Caco-2 (cell line): ENCODE data around the gene NOS1AP. TPM values are rescaled to one million over a fixed set of nuclear protein-coding genes. Genes with fewer than 3 reads are reported as not detected.

ENCODE experiments used
- BruUV-seq: library from RNA; stranded (reverse); fragments of 400-500 nt; replicated peaks from 2 replicates; lab custom pipeline; 2021; lab: Mats Ljungman, UMichigan
- CTCF ChIA-PET: fragments of 300-600 bp; sonication (Branson Sonifier 250); formaldehyde crosslinking; loops from one replicate; lab custom pipeline; 2022; ENCODE audit warnings: antibody characterized with exemption; lab: Charles Lee
- POLR2A ChIA-PET: fragments of 300-600 bp; sonication (Branson Sonifier 250); formaldehyde crosslinking; loops from one replicate; lab custom pipeline; 2022; ENCODE audit warnings: antibody characterized with exemption; lab: Charles Lee
- DNase-seq, 2 experiments: peaks; one replicate each; pipeline versions ENCODE4 v3.0.0 to v3.0.0-alpha.2; 2020 to 2022
- H3K27me3 ChIP-seq: replicated peaks from 2 replicates; pipeline ENCODE4 v1.6.0; 2011; ENCODE audit warnings: low read length; ENCODE audit not compliant: control insufficient read depth, insufficient read depth
- H3K36me3 ChIP-seq: 2 replicates; pipeline ENCODE4 v1.5.1; 2011; ENCODE audit warnings: low read length; ENCODE audit not compliant: control insufficient read depth, insufficient read depth
- H3K4me1 ChIP-seq: fragments of 250-450 bp; sonication (Bioruptor Pico); 2 replicates; pipeline ENCODE4 v1.5.1; 2020; ENCODE audit warnings: mild to moderate bottlenecking
- H3K4me3 ChIP-seq: 2 replicates; pipeline ENCODE4 v1.5.1; 2011; ENCODE audit warnings: low read depth, mild to moderate bottlenecking, control low read depth, low read length
- H3K9me3 ChIP-seq: fragments of 250-450 bp; sonication (Bioruptor Pico); 2 replicates; pipeline ENCODE4 v1.5.1; 2020; ENCODE audit warnings: mild to moderate bottlenecking, moderate library complexity
- H3K27ac Mint-ChIP-seq: one replicate; pipeline ENCODE4 v1.8.0; 2022; ENCODE audit warnings: mixed read lengths; ENCODE audit not compliant: unreplicated experiment
- H3K27me3 Mint-ChIP-seq: one replicate; pipeline ENCODE4 v1.8.0; 2022; ENCODE audit warnings: mixed read lengths; ENCODE audit not compliant: insufficient read depth, unreplicated experiment
- H3K36me3 Mint-ChIP-seq: one replicate; pipeline ENCODE4 v1.8.0; 2022; ENCODE audit warnings: mild to moderate bottlenecking, mixed read lengths; ENCODE audit not compliant: insufficient read depth, unreplicated experiment
- H3K4me1 Mint-ChIP-seq: one replicate; pipeline ENCODE4 v1.8.0; 2022; ENCODE audit warnings: low read depth, mixed read lengths; ENCODE audit not compliant: unreplicated experiment
- H3K4me3 Mint-ChIP-seq: one replicate; pipeline ENCODE4 v1.8.0; 2022; ENCODE audit warnings: mild to moderate bottlenecking, moderate library complexity, mixed read lengths; ENCODE audit not compliant: unreplicated experiment
- H3K9me3 Mint-ChIP-seq: one replicate; pipeline ENCODE4 v1.8.0; 2022; ENCODE audit warnings: mixed read lengths; ENCODE audit not compliant: unreplicated experiment
- CTCF ChIP-seq, 2 experiments: fragments of 200-600 bp in 1 of 2; IDR thresholded peaks; 1 replicate in 1 of 2; 2 replicates in 1 of 2; pipeline versions ENCODE4 v1.5.1 to v1.8.0; 2011 to 2022; ENCODE audit warnings: antibody characterized with exemption in 1 of 2, control low read depth in 1 of 2, inconsistent platforms in 1 of 2, low read depth in 1 of 2, low read length in 1 of 2, mild to moderate bottlenecking in 1 of 2, moderate library complexity in 1 of 2; ENCODE audit not compliant: insufficient read depth in 1 of 2, severe bottlenecking in 1 of 2, unreplicated experiment in 1 of 2
- intact Hi-C: fragments of 100-400 bp; cut with micrococcal nuclease; formaldehyde crosslinking; loops from one replicate; pipeline ENCODE4 v1.10.0; 2022; ENCODE audit not compliant: unreplicated experiment
- total RNA-seq: library from RNA; stranded (reverse); gene quantifications from 2 replicates; pipeline ENCODE4 v1.2.3, GENCODE V29; 2022

The NOS1AP gene
- total RNA-seq, 1 experiment from 2014 or later, result 5.5 TPM

- no peaks in the 10 kb centered on the region for H3K27me3 Mint-ChIP-seq
- TF ChIP-seq CTCF (IDR thresholded peaks at IDR 0.05; ENCODE audit: insufficient read depth in 1 of 2, low read depth in 1 of 2, low read length in 1 of 2, severe bottlenecking in 1 of 2, unreplicated experiment in 1 of 2), result no peak
- BruUV-seq, result no TSS peak
- no peak overlapping the region for H3K4me3 Mint-ChIP-seq
- CTCF ChIA-PET, result no interaction called here
- no peaks in the 10 kb centered on the region for H3K4me1 Mint-ChIP-seq
- no peaks in the 10 kb centered on the region for H3K4me1 ChIP-seq
- no peaks in the 10 kb centered on the region for H3K36me3 ChIP-seq
- H3K36me3 Mint-ChIP-seq, result peaks cover 10% of the 10 kb centered on the region
- intact Hi-C loops, result no loop called here
- POLR2A ChIA-PET, result no interaction called here
- H3K9me3 ChIP-seq, result no peaks in the 10 kb centered on the region
- H3K9me3 Mint-ChIP-seq, result no peaks in the 10 kb centered on the region
- DNase-seq, result no peak
- H3K27ac Mint-ChIP-seq, result no peak overlapping the region
- H3K27me3 ChIP-seq, result no peaks in the 10 kb centered on the region
- no peak overlapping the region for H3K4me3 ChIP-seq
Observed at GRCh38 chr1:162405800-162406199, 336.3 kb downstream of the NOS1AP start.

- Mint-ChIP-seq H3K9me3 (no peaks in the 10 kb centered on the region), H3K27ac (no peak overlapping the region), H3K4me3 (no peak overlapping the region), H3K36me3 (peaks cover 10% of the 10 kb centered on the region), H3K27me3 (no peaks in the 10 kb centered on the region), H3K4me1 (no peaks in the 10 kb centered on the region)
- H3K4me3 ChIP-seq, result no peak overlapping the region
- no peaks in the 10 kb centered on the region for H3K27me3 ChIP-seq
- no peaks in the 10 kb centered on the region for H3K36me3 ChIP-seq
- intact Hi-C loops, result no loop called here
- no TSS peak for BruUV-seq
- H3K4me1 ChIP-seq, result no peaks in the 10 kb centered on the region
- DNase-seq, result no peak
- ChIA-PET POLR2A (no interaction called here), CTCF (no interaction called here)
- H3K9me3 ChIP-seq, result no peaks in the 10 kb centered on the region
- TF ChIP-seq CTCF (IDR thresholded peaks at IDR 0.05; ENCODE audit: insufficient read depth in 1 of 2, low read depth in 1 of 2, low read length in 1 of 2, severe bottlenecking in 1 of 2, unreplicated experiment in 1 of 2), result no peak
Observed at GRCh38 chr1:162406811-162407210, 337.3 kb downstream of the NOS1AP start.

- Histone ChIP-seq H3K4me1 (no peaks in the 10 kb centered on the region), H3K9me3 (no peaks in the 10 kb centered on the region), H3K27me3 (no peaks in the 10 kb centered on the region), H3K36me3 (no peaks in the 10 kb centered on the region), H3K4me3 (no peak overlapping the region)
- ChIA-PET POLR2A (interaction anchor here (0.6 kb wide), 1 partner anchor 18 kb away, joined by 3 read pairs; no protein-coding TSS in a partner anchor), CTCF (no interaction called here)
- Mint-ChIP-seq H3K27me3 (no peaks in the 10 kb centered on the region), H3K36me3 (peaks cover 10% of the 10 kb centered on the region), H3K4me3 (no peak overlapping the region), H3K27ac (no peak overlapping the region), H3K9me3 (no peaks in the 10 kb centered on the region), H3K4me1 (no peaks in the 10 kb centered on the region)
- BruUV-seq, result no TSS peak
- DNase-seq, result no peak
- no peak for TF ChIP-seq CTCF (IDR thresholded peaks at IDR 0.05; ENCODE audit: insufficient read depth in 1 of 2, low read depth in 1 of 2, low read length in 1 of 2, severe bottlenecking in 1 of 2, unreplicated experiment in 1 of 2)
- intact Hi-C loops, result no loop called here
Observed at GRCh38 chr1:162407539-162407938, 338.0 kb downstream of the NOS1AP start.
